Endothelial cell (in vitro differentiated cells): Measurements from ENCODE around the gene DOLPP1. TPM values are rescaled to one million over a fixed set of nuclear protein-coding genes. Genes with fewer than 3 reads are reported as not detected.

Source experiments
- DNase-seq: peaks from one replicate; pipeline ENCODE4 v3.0.0; 2021; ENCODE audit warnings: low spot score
- H3K27ac Mint-ChIP-seq: one replicate; pipeline ENCODE4 v1.8.0; 2021; ENCODE audit warnings: mixed read lengths, inconsistent platforms; ENCODE audit not compliant: unreplicated experiment
- H3K27me3 Mint-ChIP-seq: one replicate; pipeline ENCODE4 v1.8.0; 2021; ENCODE audit warnings: mild to moderate bottlenecking, moderate library complexity, mixed read lengths, inconsistent platforms; ENCODE audit not compliant: unreplicated experiment
- H3K36me3 Mint-ChIP-seq: one replicate; pipeline ENCODE4 v1.8.0; 2021; ENCODE audit warnings: mild to moderate bottlenecking, low read depth, mixed read lengths, inconsistent platforms; ENCODE audit not compliant: unreplicated experiment
- H3K4me1 Mint-ChIP-seq: one replicate; pipeline ENCODE4 v1.8.0; 2021; ENCODE audit warnings: mild to moderate bottlenecking, mixed read lengths, inconsistent platforms; ENCODE audit not compliant: unreplicated experiment
- H3K4me3 Mint-ChIP-seq: one replicate; pipeline ENCODE4 v1.8.0; 2021; ENCODE audit warnings: mild to moderate bottlenecking, mixed read lengths, inconsistent platforms; ENCODE audit not compliant: unreplicated experiment
- H3K9me3 Mint-ChIP-seq: one replicate; pipeline ENCODE4 v1.8.0; 2021; ENCODE audit warnings: mixed read lengths, inconsistent platforms; ENCODE audit not compliant: unreplicated experiment
- CTCF ChIP-seq: fragments of 200-600 bp; sonication (generic); IDR thresholded peaks from one replicate; pipeline ENCODE4 v1.5.0; 2021; ENCODE audit warnings: antibody characterized with exemption; ENCODE audit not compliant: unreplicated experiment
- total RNA-seq: library from RNA; stranded (reverse); fragmentation: NEBNext Ultra II Directional; extraction: Animal tissue kit (Norgen Biotek cat#: 25700); gene quantifications from one replicate; pipeline ENCODE4 v1.2.1, GENCODE V29; 2021; ENCODE audit not compliant: unreplicated experiment

Gene DOLPP1
- total RNA-seq, 1 donor from 2014 or later, result 21.4 TPM

GRCh38 chr9:129040113-129040643 lies 40.7 kb upstream of the DOLPP1 start:
- H3K36me3 Mint-ChIP-seq, result peaks cover 7% of the 10 kb centered on the region
- H3K27me3 Mint-ChIP-seq, result peaks cover 1% of the 10 kb centered on the region
- H3K4me1 Mint-ChIP-seq, result peaks cover 22% of the 10 kb centered on the region
- H3K27ac Mint-ChIP-seq, result peak overlapping the region; percentile 52
- no peaks in the 10 kb centered on the region for H3K9me3 Mint-ChIP-seq
- no peak overlapping the region for H3K4me3 Mint-ChIP-seq
- no peak for TF ChIP-seq CTCF
- DNase-seq, result no peak

DNA sequence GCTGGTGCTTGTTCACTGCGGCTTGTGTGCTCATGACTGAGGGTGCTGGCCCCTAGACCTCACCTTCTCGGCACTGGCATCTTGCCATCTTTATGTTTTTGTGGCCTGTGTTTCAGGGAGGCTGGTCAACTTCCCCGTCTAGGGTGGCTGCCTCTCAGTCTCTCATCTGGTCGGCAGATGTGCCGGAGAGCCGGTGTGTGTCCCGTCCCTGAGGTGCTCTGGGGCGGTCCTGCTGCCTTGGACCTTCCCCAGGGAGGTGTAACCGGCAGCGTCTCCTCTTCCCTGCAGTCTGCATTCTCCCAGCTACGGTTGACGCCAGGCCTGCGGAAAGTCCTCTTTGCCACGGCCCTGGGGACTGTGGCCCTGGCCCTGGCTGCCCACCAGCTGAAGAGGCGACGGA lies 38.9 kb upstream of the DOLPP1 start:
- Mint-ChIP-seq H3K27ac (no peak overlapping the region), H3K4me3 (no peak overlapping the region), H3K36me3 (peaks cover 7% of the 10 kb centered on the region), H3K4me1 (peaks cover 12% of the 10 kb centered on the region), H3K27me3 (peaks cover 1% of the 10 kb centered on the region), H3K9me3 (no peaks in the 10 kb centered on the region)
- TF ChIP-seq CTCF, result no peak
- DNase-seq, result no peak

- no peak for TF ChIP-seq CTCF
- Mint-ChIP-seq H3K36me3 (peaks cover 6% of the 10 kb centered on the region), H3K27ac (no peak overlapping the region), H3K9me3 (no peaks in the 10 kb centered on the region), H3K4me3 (no peak overlapping the region), H3K27me3 (no peaks in the 10 kb centered on the region), H3K4me1 (no peaks in the 10 kb centered on the region)
- DNase-seq, result no peak
These were observed 28.3 kb upstream of the DOLPP1 start for GRCh38 chr9:129052592-129052991.

DNA sequence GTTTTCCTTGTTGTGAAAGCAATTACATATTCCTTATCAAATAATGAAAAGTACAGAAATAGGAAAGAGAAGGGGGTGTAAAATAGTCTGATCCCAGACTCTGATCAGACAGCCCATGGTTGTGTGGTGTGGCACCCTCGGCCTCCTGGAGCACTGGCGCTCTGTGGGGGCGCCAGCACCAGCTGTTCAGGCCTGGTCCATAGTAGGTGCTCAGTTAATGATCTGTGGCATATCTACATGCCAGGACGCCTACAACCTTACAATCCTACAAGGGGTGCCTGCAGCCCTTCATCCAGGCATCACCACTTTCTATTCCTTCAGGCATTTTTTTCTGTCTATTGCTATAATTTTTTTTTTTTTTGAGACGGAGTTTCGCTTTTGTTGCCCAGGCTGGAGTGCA lies 27.9 kb upstream of the DOLPP1 start:
- no peak for DNase-seq
- TF ChIP-seq CTCF, result no peak
- Mint-ChIP-seq H3K36me3 (peaks cover 9% of the 10 kb centered on the region), H3K9me3 (no peaks in the 10 kb centered on the region), H3K27me3 (no peaks in the 10 kb centered on the region), H3K27ac (no peak overlapping the region), H3K4me1 (no peaks in the 10 kb centered on the region), H3K4me3 (no peak overlapping the region)

GRCh38 chr9:129054163-129054851 lies 26.6 kb upstream of the DOLPP1 start:
- no peak for TF ChIP-seq CTCF
- H3K36me3 Mint-ChIP-seq, result peaks cover 9% of the 10 kb centered on the region
- no peak overlapping the region for H3K27ac Mint-ChIP-seq
- no peaks in the 10 kb centered on the region for H3K27me3 Mint-ChIP-seq
- no peak for DNase-seq
- no peaks in the 10 kb centered on the region for H3K9me3 Mint-ChIP-seq
- H3K4me3 Mint-ChIP-seq, result peak overlapping the region; percentile 22
- no peaks in the 10 kb centered on the region for H3K4me1 Mint-ChIP-seq
